H1 (cell line): ENCODE data around the gene PTPN7. TPM values are rescaled to one million over a fixed set of nuclear protein-coding genes. Genes with fewer than 3 reads are reported as not detected.

ENCODE experiments used
- CTCF ChIA-PET: fragments of 300-600 bp; sonication (Branson Sonifier 250); formaldehyde crosslinking; loops from one replicate; lab custom pipeline; 2021; ENCODE audit not compliant: partially characterized antibody; lab: Charles Lee
- POLR2A ChIA-PET: fragments of 300-600 bp; sonication (Branson Sonifier 250); formaldehyde crosslinking; loops from one replicate; lab custom pipeline; 2021; ENCODE audit warnings: inconsistent platforms; ENCODE audit not compliant: partially characterized antibody; lab: Charles Lee
- DNase-seq, 2 experiments: peaks; one replicate each; pipeline versions ENCODE4 v3.0.0 to v3.0.0-alpha.2; 2010 to 2022; ENCODE audit warnings: low spot score in 2 of 2, low read depth in 1 of 2, mixed read lengths in 1 of 2
- FAIRE-seq: peaks from 2 replicates; lab custom pipeline; 2011; peaks lifted over from hg19 to GRCh38; lab: Jason Lieb, UNC
- H2AFZ ChIP-seq: 2 replicates; pipeline ENCODE4 v1.8.1; 2012; ENCODE audit warnings: low read length, inconsistent platforms
- H2AK5ac ChIP-seq: 2 replicates; pipeline ENCODE4 v1.6.1; 2013; ENCODE audit warnings: low read depth, low read length
- H2BK120ac ChIP-seq: replicated peaks from 2 replicates; pipeline ENCODE3; 2013; ENCODE audit warnings: low read depth, low read length, inconsistent platforms
- H2BK12ac ChIP-seq: 2 replicates; pipeline ENCODE4 v1.6.1; 2013; ENCODE audit warnings: low read depth, low read length
- H2BK15ac ChIP-seq: 2 replicates; pipeline ENCODE4 v1.6.1; 2013; ENCODE audit warnings: low read length
- H2BK20ac ChIP-seq: 2 replicates; pipeline ENCODE4 v1.6.1; 2013; ENCODE audit warnings: low read length
- H2BK5ac ChIP-seq: 2 replicates; pipeline ENCODE4 v1.6.1; 2013; ENCODE audit warnings: low read depth, low read length
- H3K14ac ChIP-seq: 2 replicates; pipeline ENCODE4 v1.6.1; 2013; ENCODE audit warnings: inconsistent platforms; ENCODE audit not compliant: insufficient read length
- H3K18ac ChIP-seq: 2 replicates; pipeline ENCODE4 v1.6.1; 2013; ENCODE audit warnings: low read length; ENCODE audit errors: extremely low read depth
- H3K23ac ChIP-seq: 2 replicates; pipeline ENCODE4 v1.6.1; 2013; ENCODE audit warnings: inconsistent platforms; ENCODE audit not compliant: insufficient read length
- H3K23me2 ChIP-seq: 2 replicates; pipeline ENCODE4 v1.6.1; 2013; ENCODE audit warnings: low read depth, low read length
- H3K27ac ChIP-seq: 2 replicates; pipeline ENCODE4 v1.6.1; 2011; ENCODE audit warnings: low read depth, low read length, inconsistent platforms
- H3K27me3 ChIP-seq, 4 experiments: replicated peaks in 1 of 4; 1 replicate in 1 of 4; 2 replicates in 3 of 4; pipeline versions ENCODE4 v1.6.1 to v1.8.1; 2011 to 2013; ENCODE audit warnings: low read length in 3 of 4, mild to moderate bottlenecking in 3 of 4, inconsistent platforms in 2 of 4, mixed read lengths in 2 of 4, moderate library complexity in 1 of 4; ENCODE audit not compliant: control insufficient read depth in 3 of 4, insufficient read depth in 3 of 4; ENCODE audit errors: extremely low read depth in 1 of 4
- H3K36me3 ChIP-seq, 4 experiments: 2 replicates each; pipeline versions ENCODE4 v1.6.1 to v1.8.1; 2011 to 2013; ENCODE audit warnings: mild to moderate bottlenecking in 4 of 4, low read length in 3 of 4, moderate library complexity in 2 of 4, control low read depth in 1 of 4, inconsistent platforms in 1 of 4; ENCODE audit not compliant: insufficient read depth in 4 of 4, control insufficient read depth in 2 of 4
- H3K4ac ChIP-seq: replicated peaks from 2 replicates; pipeline ENCODE3; 2013; ENCODE audit warnings: low read length, low read depth, mixed read lengths, inconsistent platforms; ENCODE audit not compliant: insufficient read length
- H3K4me1 ChIP-seq, 4 experiments: replicated peaks in 1 of 4; 1 replicate in 1 of 4; 2 replicates in 3 of 4; pipeline versions ENCODE4 v1.6.1 to v1.8.1; 2011 to 2013; ENCODE audit warnings: low read length in 3 of 4, inconsistent platforms in 2 of 4, mixed read lengths in 1 of 4; ENCODE audit not compliant: insufficient read depth in 4 of 4, control insufficient read depth in 3 of 4
- H3K4me2 ChIP-seq, 2 experiments: 2 replicates each; pipeline versions ENCODE4 v1.6.1 to v1.8.1; 2011 to 2013; ENCODE audit warnings: low read depth in 2 of 2, low read length in 2 of 2, control low read depth in 1 of 2, inconsistent platforms in 1 of 2, mild to moderate bottlenecking in 1 of 2; ENCODE audit not compliant: insufficient read depth in 1 of 2
- H3K4me3 ChIP-seq, 4 experiments: fragments of 200-600, 300-600 bp in 1 of 4; sonication (generic), shearing (Covaris generic), sonication (Bioruptor Twin) in 1 of 4; 2 replicates each; pipeline versions ENCODE4 v1.5.1 to v1.8.1; 2011 to 2016; ENCODE audit warnings: low read length in 4 of 4, low read depth in 3 of 4, control low read depth in 2 of 4, inconsistent platforms in 2 of 4, mild to moderate bottlenecking in 2 of 4, mixed read lengths in 1 of 4, moderate library complexity in 1 of 4; ENCODE audit not compliant: insufficient read depth in 2 of 4; ENCODE audit errors: extremely low read depth in 1 of 4
- H3K56ac ChIP-seq: replicated peaks from 2 replicates; pipeline ENCODE3; 2013; ENCODE audit warnings: low read depth, mild to moderate bottlenecking, mixed read lengths, low read length, inconsistent platforms; ENCODE audit not compliant: insufficient read length
- H3K79me1 ChIP-seq: 2 replicates; pipeline ENCODE4 v1.6.1; 2013; ENCODE audit warnings: low read depth, low read length, control low read depth
- H3K79me2 ChIP-seq, 2 experiments: 2 replicates each; pipeline versions ENCODE4 v1.6.1 to v1.8.1; 2012 to 2013; ENCODE audit warnings: low read length in 2 of 2, mild to moderate bottlenecking in 2 of 2, inconsistent platforms in 1 of 2; ENCODE audit not compliant: insufficient read depth in 2 of 2, control insufficient read depth in 1 of 2
- H3K9ac ChIP-seq, 4 experiments: replicated peaks in 1 of 4; 1 replicate in 1 of 4; 2 replicates in 3 of 4; pipeline versions ENCODE4 v1.6.1 to v1.8.1; 2011 to 2013; ENCODE audit warnings: low read depth in 3 of 4, low read length in 3 of 4, control low read depth in 2 of 4, mild to moderate bottlenecking in 2 of 4, moderate library complexity in 2 of 4, inconsistent platforms in 1 of 4; ENCODE audit errors: extremely low read depth in 1 of 4
- H3K9me3 ChIP-seq, 2 experiments: 2 replicates each; pipeline versions ENCODE4 v1.6.1 to v1.8.1; 2012 to 2013; ENCODE audit warnings: mild to moderate bottlenecking in 2 of 2, moderate library complexity in 2 of 2, control low read depth in 1 of 2, inconsistent platforms in 1 of 2, low read depth in 1 of 2, low read length in 1 of 2, mixed read lengths in 1 of 2; ENCODE audit not compliant: insufficient read depth in 2 of 2
- H4K20me1 ChIP-seq, 2 experiments: replicated peaks in 1 of 2; 2 replicates each; pipeline versions ENCODE3 to v1.8.1; 2011 to 2013; ENCODE audit warnings: inconsistent platforms in 2 of 2, low read length in 2 of 2, mild to moderate bottlenecking in 1 of 2; ENCODE audit not compliant: insufficient read depth in 2 of 2, control insufficient read depth in 1 of 2
- H4K5ac ChIP-seq: 2 replicates; pipeline ENCODE4 v1.6.1; 2013; ENCODE audit warnings: low read length, low read depth, mixed read lengths, inconsistent platforms; ENCODE audit not compliant: insufficient read length
- H4K8ac ChIP-seq: 2 replicates; pipeline ENCODE4 v1.8.0; 2013; ENCODE audit warnings: mild to moderate bottlenecking, moderate library complexity, low read length, inconsistent platforms; ENCODE audit not compliant: insufficient read depth; ENCODE audit errors: extremely low read depth
- H4K91ac ChIP-seq: replicated peaks from 2 replicates; pipeline ENCODE3; 2013; ENCODE audit warnings: low read length, mixed read lengths, inconsistent platforms; ENCODE audit not compliant: insufficient read length
- ATF3 ChIP-seq: IDR thresholded peaks from 2 replicates; pipeline ENCODE4 v1.6.1; 2011; ENCODE audit warnings: low read depth, mild to moderate bottlenecking, low read length; ENCODE audit not compliant: insufficient read depth
- BRCA1 ChIP-seq: IDR thresholded peaks from 2 replicates; pipeline ENCODE4 v1.6.1; 2012; ENCODE audit warnings: low read depth, low read length, improper control_type of control experiment
- CEBPB ChIP-seq: IDR thresholded peaks from 2 replicates; pipeline ENCODE4 v1.6.1; 2012; ENCODE audit warnings: low read depth, low read length
- FOSL1 ChIP-seq: IDR thresholded peaks from 2 replicates; pipeline ENCODE4 v1.6.1; 2011; ENCODE audit warnings: mild to moderate bottlenecking, low read depth, low read length, moderate library complexity; ENCODE audit not compliant: insufficient read depth
- GABPA ChIP-seq: IDR thresholded peaks from 2 replicates; pipeline ENCODE4 v1.6.1; 2011; ENCODE audit warnings: mild to moderate bottlenecking, low read length, moderate library complexity, borderline replicate concordance; ENCODE audit not compliant: insufficient read depth
- HDAC2 ChIP-seq, 2 experiments: fragments of 300-600 bp in 1 of 2; sonication (generic) in 1 of 2; IDR thresholded peaks; 2 replicates each; pipeline ENCODE4 v1.6.1; 2011 to 2012; ENCODE audit warnings: low read depth in 2 of 2, low read length in 2 of 2, mild to moderate bottlenecking in 2 of 2, moderate library complexity in 2 of 2, borderline replicate concordance in 1 of 2, inconsistent platforms in 1 of 2
- RBBP5 ChIP-seq: IDR thresholded peaks from 2 replicates; pipeline ENCODE4 v1.7.1; 2012; ENCODE audit warnings: low read depth, mild to moderate bottlenecking, inconsistent platforms, low read length, moderate library complexity, borderline replicate concordance
- RXRA ChIP-seq: IDR thresholded peaks from 2 replicates; pipeline ENCODE4 v1.6.1; 2011; ENCODE audit warnings: low read depth, mild to moderate bottlenecking, low read length, moderate library complexity; ENCODE audit not compliant: insufficient read depth
- SAP30 ChIP-seq: fragments of 300-600 bp; sonication (generic); IDR thresholded peaks from 2 replicates; pipeline ENCODE4 v1.7.1; 2012; ENCODE audit warnings: low read length, moderate library complexity, mild to moderate bottlenecking, inconsistent platforms; ENCODE audit not compliant: insufficient read depth, insufficient replicate concordance
- SP1 ChIP-seq: IDR thresholded peaks from 2 replicates; pipeline ENCODE4 v1.6.1; 2011; ENCODE audit warnings: low read depth, low read length
- SP4 ChIP-seq: IDR thresholded peaks from 2 replicates; pipeline ENCODE4 v1.6.1; 2012; ENCODE audit warnings: low read length, inconsistent platforms
- WGBS, 2 experiments: shearing (Covaris generic) in 1 of 2; methylation state at CpG; one replicate each; pipeline versions ENCODE4 v1.1.6 to v1.1.7; 2013 to 2015; ENCODE audit warnings: low lambda C conversion rate in 2 of 2, mixed read lengths in 2 of 2, inconsistent platforms in 1 of 2, low coverage in 1 of 2, missing lambda C conversion rate in 1 of 2; ENCODE audit not compliant: insufficient replicate concordance in 2 of 2, insufficient coverage in 1 of 2, insufficient read length in 1 of 2; ENCODE audit errors: extremely low coverage in 1 of 2, missing lambda C conversion rate in 1 of 2; 5-methylcytosine and 5-hydroxymethylcytosine counted together
- polyA plus RNA-seq, 7 experiments: library from polyadenylated mRNA; depleted of rRNA in 3 of 7; stranded (reverse) in 5 of 7; unstranded in 2 of 7; fragments of >200 nt in 5 of 7; fragments of 200-250 nt in 2 of 7; gene quantifications; 1 replicate in 5 of 7; 2 replicates in 1 of 7; 4 replicates in 1 of 7; pipeline versions ENCODE4 v1.2.1 to v1.2.3, GENCODE V29; 2011 to 2013; ENCODE audit warnings: missing spikeins in 2 of 7, mixed read lengths in 2 of 7
- total RNA-seq: library from RNA; stranded (reverse); fragmentation: NEBNext Ultra II Directional; extraction: Animal tissue kit (Norgen Biotek cat#: 25700); gene quantifications from 2 replicates; pipeline ENCODE4 v1.2.1, GENCODE V29; 2021

Gene PTPN7
- total and polyA plus RNA-seq, 2 of the 8 experiments (the other 6 are each of a cell fraction or from before 2014, with no cell fraction given), result 0.20 TPM; not detected in 1

DNA sequence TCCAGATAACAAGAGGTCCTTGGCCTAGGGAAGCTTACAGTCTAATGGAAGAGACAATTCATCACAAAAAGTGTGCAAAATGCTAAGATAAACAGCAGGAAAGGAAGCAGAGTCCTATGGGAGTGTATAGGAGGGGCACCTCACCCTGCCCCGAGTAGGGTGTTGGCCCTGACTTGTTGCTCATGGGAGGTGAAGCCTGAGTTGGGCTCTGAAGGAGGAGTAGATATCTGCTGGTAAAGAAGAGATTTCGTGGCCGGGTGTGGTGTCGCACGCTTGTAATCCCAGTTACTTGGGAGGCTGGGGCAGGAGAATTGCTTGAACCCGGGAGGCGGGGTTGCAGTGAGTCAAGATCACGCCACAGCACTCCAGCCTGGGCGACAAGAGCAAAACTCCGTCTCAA lies 56.3 kb downstream of the PTPN7 start:
- 0 out of 2 replicates have a peak overlapping the region, but pooled peaks have one; percentile 93 for H2BK20ac ChIP-seq
- H3K9me3 ChIP-seq, result no peaks in the 10 kb centered on the region
- no peak overlapping the region for H3K4ac ChIP-seq
- H3K18ac ChIP-seq, result no peak overlapping the region
- no peak overlapping the region for H2AK5ac ChIP-seq
- H3K79me2 ChIP-seq, result no peaks in the 10 kb centered on the region
- no peak for DNase-seq
- H3K9ac ChIP-seq, result no peak overlapping the region
- H2BK5ac ChIP-seq, result no peak overlapping the region; the same call in 1 of the 2 replicates
- no peak overlapping the region for H3K27ac ChIP-seq
- ChIA-PET CTCF (interaction anchor here (1.5 to 5.3 kb wide), 5 partner anchors 17 to 104 kb away, joined by 4 to 77 read pairs (median 30); partner anchors contain the start of genes ELF3 and GPR37L1), POLR2A (no interaction called here)
- H4K91ac ChIP-seq, result no peak overlapping the region
- H4K5ac ChIP-seq, result no peak overlapping the region
- H3K4me2 ChIP-seq, result no peak overlapping the region
- no peak overlapping the region for H3K56ac ChIP-seq
- 0 out of 2 replicates have a peak overlapping the region, but pooled peaks have one; percentile 42 for H2BK12ac ChIP-seq
- no peak overlapping the region for H3K4me3 ChIP-seq
- H2BK120ac ChIP-seq, result no peak overlapping the region
- H3K36me3 ChIP-seq, result no peaks in the 10 kb centered on the region
- H3K4me1 ChIP-seq, result peaks cover 19 to 33% (median 20%) of the 10 kb centered on the region in 4 experiments
- H3K27me3 ChIP-seq, result no peaks in the 10 kb centered on the region
- no peaks in the 10 kb centered on the region for H3K79me1 ChIP-seq
- TF ChIP-seq HDAC2 (IDR thresholded peaks at IDR 0.05; ENCODE audit: borderline replicate concordance in 1 of 2, low read depth in 2 of 2, low read length in 2 of 2) (no peak), SAP30 (no peak), GABPA (no peak), SP4 (no peak), SP1 (no peak), CEBPB (no peak), RBBP5 (no peak), BRCA1 (no peak), RXRA (no peak), ATF3 (no peak), FOSL1 (no peak)
- TF ChIP-seq, all 59 proteins: peak for 0
- H3K23ac ChIP-seq, result no peak overlapping the region
- H2BK15ac ChIP-seq, result no peak overlapping the region; the same call in 1 of the 2 replicates
- H2AFZ ChIP-seq, result no peak overlapping the region
- no peaks in the 10 kb centered on the region for H3K23me2 ChIP-seq
- FAIRE-seq, result no peak
- no peaks in the 10 kb centered on the region for H4K20me1 ChIP-seq
- no peak overlapping the region for H3K14ac ChIP-seq
- H4K8ac ChIP-seq, result no peak overlapping the region
- WGBS, 2 experiments, result 95% methylated on average over 7 of the region's 10 CpGs; no CpG with 5 or more reads in 1 of the 2 experiments
